Activated CD8-positive, alpha-beta T cell treated with anti-CD3 and anti-CD28 coated beads, Interleukin-2, amount 10 ng/mL, durations not matched to agents 7 days and 5 days (primary cell): ENCODE results near the gene ANP32B. TPM values are rescaled to one million over a fixed set of nuclear protein-coding genes. Genes with fewer than 3 reads are reported as not detected.

ENCODE experiments used
- ATAC-seq: fragments of 150-1000 bp; cut with Tn5 transposase; one replicate; pipeline ENCODE4 v1.10.0; 2021; ENCODE audit warnings: moderate library complexity
- CTCF ChIA-PET: fragments of 350-600 bp; sonication (Branson Sonifier 250); formaldehyde crosslinking; loops from one replicate; lab custom pipeline; 2021; ENCODE audit warnings: antibody characterized with exemption; lab: Charles Lee
- POLR2A ChIA-PET: fragments of 350-600 bp; sonication (Branson Sonifier 250); formaldehyde crosslinking; loops from one replicate; lab custom pipeline; 2021; ENCODE audit warnings: antibody characterized with exemption; lab: Charles Lee
- DNase-seq: peaks from one replicate; pipeline ENCODE4 v3.0.0-alpha.2; 2020
- H3K27ac Mint-ChIP-seq: one replicate; pipeline ENCODE4 v1.8.0; 2021; ENCODE audit warnings: mild to moderate bottlenecking, mixed read lengths
- H3K27me3 Mint-ChIP-seq: one replicate; pipeline ENCODE4 v1.8.0; 2021; ENCODE audit warnings: low read depth, mixed read lengths
- H3K36me3 Mint-ChIP-seq: one replicate; pipeline ENCODE4 v1.8.0; 2021; ENCODE audit warnings: low read depth, mixed read lengths
- H3K4me1 Mint-ChIP-seq: one replicate; pipeline ENCODE4 v1.8.0; 2021; ENCODE audit warnings: low read depth, mixed read lengths
- H3K4me3 Mint-ChIP-seq: one replicate; pipeline ENCODE4 v1.8.0; 2021; ENCODE audit warnings: mild to moderate bottlenecking, mixed read lengths
- H3K9me3 Mint-ChIP-seq: one replicate; pipeline ENCODE4 v1.8.0; 2022; ENCODE audit warnings: mixed read lengths; ENCODE audit not compliant: insufficient read depth
- total RNA-seq, 2 experiments: library from RNA; stranded (reverse); gene quantifications; one replicate each; pipeline ENCODE4 v1.2.3, GENCODE V29; 2021

The ANP32B gene
- total RNA-seq, 2 experiments from 2014 or later, result 347 to 354 TPM

GRCh38 chr9:98031169-98031568, 48.0 kb downstream of the ANP32B start:
- no peak overlapping the region for H3K27ac Mint-ChIP-seq
- ChIA-PET CTCF (no interaction called here), POLR2A (no interaction called here)
- H3K9me3 Mint-ChIP-seq, result no peaks in the 10 kb centered on the region
- DNase-seq, result no peak
- ATAC-seq, result no peak
- no peak overlapping the region for H3K4me3 Mint-ChIP-seq
- peaks cover 4% of the 10 kb centered on the region for H3K36me3 Mint-ChIP-seq
- no peaks in the 10 kb centered on the region for H3K27me3 Mint-ChIP-seq
- peaks cover 10% of the 10 kb centered on the region for H3K4me1 Mint-ChIP-seq

DNA sequence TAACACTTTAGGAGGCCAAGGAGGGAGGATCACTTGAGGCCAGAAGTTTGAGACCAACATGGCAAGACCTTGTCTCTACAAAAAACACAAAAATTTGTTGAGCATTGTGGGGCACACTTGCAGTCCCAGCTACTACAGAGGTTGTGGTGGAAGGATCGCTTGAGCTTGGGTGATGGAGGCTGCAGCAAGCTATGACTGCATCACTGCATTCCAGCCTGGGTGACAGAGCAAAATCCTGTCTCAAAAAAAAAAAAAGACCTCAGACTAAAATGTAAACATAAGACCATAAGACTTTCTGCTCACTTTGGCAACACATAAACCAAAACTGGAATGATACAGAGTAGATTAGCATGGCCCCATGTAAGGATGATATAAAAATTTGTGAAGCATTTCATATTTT, 48.8 kb downstream of the ANP32B start:
- no peak overlapping the region for H3K27ac Mint-ChIP-seq

GRCh38 chr9:98034593-98035546, 51.7 kb downstream of the ANP32B start:
- H3K27ac Mint-ChIP-seq, result peak overlapping the region; percentile 65
- ChIA-PET POLR2A (interaction anchor here (1.0 kb wide), 2 partner anchors 52 to 112 kb away, joined by 3 read pairs; partner anchors contain the start of genes ANP32B and TRMO), CTCF (interaction anchor here (0.6 to 2.7 kb wide), 47 partner anchors 9 to 225 kb away, joined by 3 to 50 read pairs (median 4); partner anchors contain the start of genes ANP32B, NANS, TBC1D2 and TRMO)
- no peak overlapping the region for H3K4me3 Mint-ChIP-seq
- H3K36me3 Mint-ChIP-seq, result no peaks in the 10 kb centered on the region
- peaks cover 10% of the 10 kb centered on the region for H3K4me1 Mint-ChIP-seq
- DNase-seq, result peak; percentile 95
- ATAC-seq, result peak; percentile 98
- no peaks in the 10 kb centered on the region for H3K9me3 Mint-ChIP-seq
- H3K27me3 Mint-ChIP-seq, result no peaks in the 10 kb centered on the region

More for the DNA sequence above, 48.8 kb downstream of the ANP32B start:
- Mint-ChIP-seq H3K27me3 (no peaks in the 10 kb centered on the region), H3K9me3 (no peaks in the 10 kb centered on the region), H3K36me3 (peaks cover 1% of the 10 kb centered on the region), H3K4me1 (peaks cover 10% of the 10 kb centered on the region), H3K4me3 (no peak overlapping the region)
- DNase-seq (no peak), ATAC-seq (no peak)
- CTCF ChIA-PET, result interaction anchor here (1.0 kb wide), 1 partner anchor 108 kb away, joined by 4 read pairs; no protein-coding TSS in a partner anchor
- POLR2A ChIA-PET, result interaction anchor here (0.6 kb wide), 1 partner anchor 42 kb away, joined by 3 read pairs; no protein-coding TSS in a partner anchor

- ATAC-seq, result no peak
- no peaks in the 10 kb centered on the region for H3K36me3 Mint-ChIP-seq
- no peak overlapping the region for H3K4me3 Mint-ChIP-seq
- no peaks in the 10 kb centered on the region for H3K27me3 Mint-ChIP-seq
- ChIA-PET POLR2A (interaction anchor here (1.2 kb wide), 1 partner anchor 116 kb away, joined by 3 read pairs; no protein-coding TSS in a partner anchor), CTCF (interaction anchor here (1.1 to 2.8 kb wide), 7 partner anchors 8 to 114 kb away, joined by 3 to 29 read pairs (median 5); partner anchors contain the start of genes ANP32B, NANS and TRMO)
- H3K27ac Mint-ChIP-seq, result no peak overlapping the region
- DNase-seq, result no peak
- H3K9me3 Mint-ChIP-seq, result no peaks in the 10 kb centered on the region
- peaks cover 10% of the 10 kb centered on the region for H3K4me1 Mint-ChIP-seq
These were observed 54.2 kb downstream of the ANP32B start for GRCh38 chr9:98037357-98037756.

- no peak overlapping the region for H3K4me3 Mint-ChIP-seq
- ATAC-seq (no peak), DNase-seq (no peak)
- H3K27me3 Mint-ChIP-seq, result no peaks in the 10 kb centered on the region
- POLR2A ChIA-PET, result interaction anchor here (1.0 kb wide), 1 partner anchor 55 kb away, joined by 3 read pairs; no protein-coding TSS in a partner anchor
- H3K36me3 Mint-ChIP-seq, result no peaks in the 10 kb centered on the region
- H3K27ac Mint-ChIP-seq, result no peak overlapping the region
- H3K4me1 Mint-ChIP-seq, result peaks cover 8% of the 10 kb centered on the region
- CTCF ChIA-PET, result interaction anchor here (2.8 kb wide), 1 partner anchor 116 kb away, joined by 29 read pairs; the partner anchor contains the start of gene TRMO
- H3K9me3 Mint-ChIP-seq, result no peaks in the 10 kb centered on the region
These were observed 55.8 kb downstream of the ANP32B start for GRCh38 chr9:98038958-98039357.

GRCh38 chr9:98039607-98040017, 56.5 kb downstream of the ANP32B start:
- Mint-ChIP-seq H3K9me3 (no peaks in the 10 kb centered on the region), H3K4me3 (no peak overlapping the region), H3K27me3 (no peaks in the 10 kb centered on the region), H3K27ac (no peak overlapping the region), H3K4me1 (peaks cover 4% of the 10 kb centered on the region), H3K36me3 (no peaks in the 10 kb centered on the region)
- no peak for ATAC-seq
- CTCF ChIA-PET, result no interaction called here
- no peak for DNase-seq
- POLR2A ChIA-PET, result interaction anchor here (1.0 kb wide), 1 partner anchor 56 kb away, joined by 3 read pairs; no protein-coding TSS in a partner anchor

DNA sequence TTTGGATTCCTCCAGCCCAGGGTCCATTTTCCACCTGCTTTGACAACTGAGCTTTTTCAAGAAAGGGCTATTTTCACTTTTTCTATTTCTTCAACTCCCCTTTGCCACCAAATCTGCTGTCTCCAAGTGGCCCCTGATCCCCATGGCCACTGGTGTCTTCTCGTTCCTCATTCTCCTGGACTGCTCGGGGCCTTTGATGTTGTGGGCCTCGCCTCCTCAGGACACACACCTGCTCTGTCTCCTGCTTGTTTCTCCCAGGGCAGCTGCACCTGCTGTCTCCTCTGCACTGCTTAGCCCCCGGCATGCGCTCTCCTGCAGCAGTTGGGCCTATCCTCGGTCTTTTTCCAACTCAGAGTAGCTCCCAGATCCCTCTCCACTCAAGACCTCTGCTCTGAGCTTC, 57.1 kb downstream of the ANP32B start:
- H3K27ac Mint-ChIP-seq, result no peak overlapping the region
- POLR2A ChIA-PET, result interaction anchor here (1.0 kb wide), 1 partner anchor 56 kb away, joined by 3 read pairs; no protein-coding TSS in a partner anchor
- ATAC-seq, result no peak

GRCh38 chr9:98043915-98044314, 60.8 kb downstream of the ANP32B start:
- ATAC-seq (no peak), DNase-seq (no peak)
- peaks cover 29% of the 10 kb centered on the region for H3K36me3 Mint-ChIP-seq
- peaks cover 32% of the 10 kb centered on the region for H3K4me1 Mint-ChIP-seq
- H3K9me3 Mint-ChIP-seq, result peaks cover 5% of the 10 kb centered on the region
- CTCF ChIA-PET, result interaction anchor here (1.3 to 4.3 kb wide), 5 partner anchors 10 to 220 kb away, joined by 3 to 45 read pairs (median 7); partner anchors contain the start of gene TRMO
- H3K4me3 Mint-ChIP-seq, result no peak overlapping the region
- H3K27me3 Mint-ChIP-seq, result no peaks in the 10 kb centered on the region
- POLR2A ChIA-PET, result interaction anchor here (1.3 to 2.6 kb wide), 3 partner anchors 13 to 211 kb away, joined by 3 to 20 read pairs (median 5); partner anchors contain the start of genes NANS and TBC1D2
- H3K27ac Mint-ChIP-seq, result no peak overlapping the region

More for the DNA sequence above, 57.1 kb downstream of the ANP32B start:
- H3K9me3 Mint-ChIP-seq, result peaks cover 4% of the 10 kb centered on the region
- peaks cover 3% of the 10 kb centered on the region for H3K36me3 Mint-ChIP-seq
- no peaks in the 10 kb centered on the region for H3K27me3 Mint-ChIP-seq
- DNase-seq, result no peak
- peaks cover 5% of the 10 kb centered on the region for H3K4me1 Mint-ChIP-seq
- H3K4me3 Mint-ChIP-seq, result no peak overlapping the region
- CTCF ChIA-PET, result no interaction called here

- DNase-seq (peak; percentile 71), ATAC-seq (peak; percentile 95)
- Mint-ChIP-seq H3K9me3 (peaks cover 5% of the 10 kb centered on the region), H3K4me1 (peaks cover 42% of the 10 kb centered on the region), H3K27ac (peak overlapping the region; percentile 93), H3K27me3 (no peaks in the 10 kb centered on the region), H3K36me3 (peaks cover 34% of the 10 kb centered on the region), H3K4me3 (peak overlapping the region; percentile 84)
- CTCF ChIA-PET, result interaction anchor here (0.9 to 4.6 kb wide), 18 partner anchors 9 to 218 kb away, joined by 3 to 45 read pairs (median 4); partner anchors contain the start of genes ANP32B, NANS and TRMO
- POLR2A ChIA-PET, result interaction anchor here (0.6 to 2.6 kb wide), 11 partner anchors 8 to 210 kb away, joined by 3 to 20 read pairs (median 5); partner anchors contain the start of genes ANP32B, NANS, TBC1D2 and TRMO
These were observed 62.4 kb downstream of the ANP32B start for GRCh38 chr9:98045234-98046179.

DNA sequence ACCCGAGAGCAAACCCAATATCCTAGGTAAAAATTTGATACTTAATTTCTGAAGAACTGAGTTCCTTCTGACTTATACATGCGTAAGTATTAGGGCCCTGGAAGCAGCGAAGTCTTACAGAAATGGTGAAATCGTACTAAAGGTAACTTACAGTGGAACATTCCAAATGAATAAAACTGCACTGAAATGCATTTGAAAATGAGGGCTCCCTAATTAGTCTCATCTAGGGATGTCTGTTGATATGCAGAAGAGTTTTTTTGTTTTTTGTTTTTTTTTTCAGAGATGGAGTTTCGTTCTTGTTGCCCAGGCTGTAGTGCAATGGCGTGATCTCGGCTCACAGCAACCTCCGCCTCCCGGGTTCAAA, 63.0 kb downstream of the ANP32B start:
- CTCF ChIA-PET, result interaction anchor here (0.9 to 4.6 kb wide), 9 partner anchors 9 to 211 kb away, joined by 3 to 45 read pairs (median 6); partner anchors contain the start of genes NANS and TRMO
- H3K4me1 Mint-ChIP-seq, result peaks cover 49% of the 10 kb centered on the region
- POLR2A ChIA-PET, result interaction anchor here (0.7 to 2.6 kb wide), 8 partner anchors 8 to 210 kb away, joined by 3 to 20 read pairs (median 5); partner anchors contain the start of genes ANP32B, NANS, TBC1D2 and TRMO

More for the DNA sequence above, 63.0 kb downstream of the ANP32B start:
- Mint-ChIP-seq H3K4me3 (peak overlapping the region; percentile 84), H3K27ac (peak overlapping the region; percentile 93), H3K27me3 (no peaks in the 10 kb centered on the region), H3K9me3 (peaks cover 5% of the 10 kb centered on the region), H3K36me3 (peaks cover 38% of the 10 kb centered on the region)
- ATAC-seq (no peak), DNase-seq (no peak)
